Right lobe of liver (tissue), 6 donors: ENCODE data around the gene POLR1G. TPM values are rescaled to one million over a fixed set of nuclear protein-coding genes. Genes with fewer than 3 reads are reported as not detected.

Source experiments
- ATAC-seq, 4 donors: fragments of 200-7000 bp; cut with Tn5 transposase; one replicate each; pipeline ENCODE4 v1.9.1; 2020; ENCODE audit warnings: mild to moderate bottlenecking in 4 of 4, moderate library complexity in 4 of 4
- DNase-seq, 3 donors: peaks; one replicate each; pipeline ENCODE4 v3.0.0-alpha.2; 2020
- H3K27ac ChIP-seq, 3 donors: fragments of 200-600 bp; one replicate each; pipeline ENCODE4 v1.8.0; 2022
- H3K27me3 ChIP-seq, 2 donors: fragments of 200-600 bp; one replicate each; pipeline ENCODE4 v1.8.0; 2022
- H3K36me3 ChIP-seq, 4 donors: fragments of 200-600 bp; sonication (generic) in 1 of 4; one replicate each; pipeline versions ENCODE4 v1.5.1 to v1.8.0; 2017 to 2022; ENCODE audit warnings: control low read depth in 1 of 4
- H3K4me1 ChIP-seq, 4 donors: fragments of 200-600 bp; sonication (generic) in 1 of 4; one replicate each; pipeline versions ENCODE4 v1.5.1 to v1.8.0; 2017 to 2022; ENCODE audit warnings: control low read depth in 1 of 4
- H3K4me3 ChIP-seq, 3 donors: fragments of 200-600 bp; one replicate each; pipeline ENCODE4 v1.8.0; 2022
- H3K9me3 ChIP-seq, 4 donors: fragments of 200-600 bp; sonication (generic) in 1 of 4; one replicate each; pipeline versions ENCODE4 v1.5.1 to v1.8.0; 2017 to 2022; ENCODE audit warnings: control low read depth in 1 of 4
- CTCF ChIP-seq, 4 donors: fragments of 200-600 bp in 3 of 4; fragments of 450-650 bp in 1 of 4; IDR thresholded peaks; one replicate each; pipeline versions ENCODE4 v1.5.1 to v1.8.0; 2016 to 2022; ENCODE audit warnings: antibody characterized with exemption in 4 of 4, mild to moderate bottlenecking in 2 of 4
- POLR2A ChIP-seq: fragments of 450-650 bp; IDR thresholded peaks from one replicate; pipeline ENCODE4 v1.6.1; 2017; ENCODE audit warnings: antibody characterized with exemption, mild to moderate bottlenecking
- WGBS: methylation state at CpG from one replicate; pipeline ENCODE4 v1.1.6; 2018; ENCODE audit warnings: low coverage, low lambda C conversion rate; ENCODE audit not compliant: insufficient coverage; ENCODE audit errors: missing lambda C conversion rate; 5-methylcytosine and 5-hydroxymethylcytosine counted together
- intact Hi-C, 2 donors: fragments of 100-400 bp; cut with DNase I; formaldehyde crosslinking; loops; one replicate each; pipeline versions ENCODE4 v1.11.2 to v1.14.1; 2022
- total RNA-seq, 6 experiments: library from RNA; depleted of rRNA in 2 of 6; stranded (reverse); fragments of >200 nt in 2 of 6; fragmentation: NEBNext Ultra II Directional in 3 of 6; extraction: Animal tissue kit (Norgen Biotek cat#: 25700) in 3 of 6; gene quantifications; one replicate each; pipeline versions ENCODE4 v1.1.0 to v1.2.4, GENCODE V29; 2016 to 2023
- donor health status: DM: no; HTN: yes; CAD: no.
- donor health status: DM: no; HTN: no; CAD: no.
- donor health status: DM: no; HTN: no; CAD: no.
- donor health status: DM: no; HTN: yes; CAD: no.
- donor health status: DM: no; HTN: yes; CAD: no.

The POLR1G gene
- total RNA-seq, 6 experiments from 2014 or later, result 1.3 to 4.5 (median 3.2) TPM

DNA sequence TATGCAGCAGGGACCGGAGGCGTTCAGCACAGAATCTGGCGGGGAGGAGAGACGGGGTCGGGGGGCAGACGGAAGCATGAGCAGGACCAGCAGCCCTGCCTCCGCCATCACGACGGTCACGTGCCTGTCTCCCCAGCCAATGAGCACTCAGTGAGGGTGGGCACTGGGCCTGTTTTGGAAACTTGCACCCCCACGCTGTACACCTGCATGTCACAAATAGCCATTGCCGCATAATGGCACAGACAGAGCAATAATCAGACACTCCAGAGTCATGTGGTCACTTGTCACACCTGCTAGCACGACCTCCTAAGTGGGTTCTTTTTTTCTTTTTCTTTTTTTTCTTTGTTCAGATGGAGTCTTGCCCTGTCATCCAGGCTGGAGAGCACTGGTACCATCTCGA is 44.8 kb upstream of the POLR1G start:
- DNase-seq (no peak), ATAC-seq (no peak)
- 93% methylated on average over 11 of the region's 14 CpGs for WGBS
- Histone ChIP-seq H3K36me3 (peaks cover 0 to 13% (median 0%) of the 10 kb centered on the region in 4 donors), H3K4me1 (no peaks in the 10 kb centered on the region), H3K27ac (no peak overlapping the region), H3K27me3 (no peaks in the 10 kb centered on the region), H3K9me3 (no peaks in the 10 kb centered on the region), H3K4me3 (no peak overlapping the region)
- intact Hi-C loops, result no loop called here
- TF ChIP-seq POLR2A (no peak), CTCF (IDR thresholded peaks at IDR 0.05) (no peak)

GRCh38 chr19:45362291-45362690 is 44.2 kb upstream of the POLR1G start:
- H3K27me3 ChIP-seq, result no peaks in the 10 kb centered on the region
- DNase-seq (no peak), ATAC-seq (no peak)
- no peaks in the 10 kb centered on the region for H3K4me1 ChIP-seq
- intact Hi-C loops, result no loop called here
- peaks cover 0 to 13% (median 0%) of the 10 kb centered on the region in 4 donors for H3K36me3 ChIP-seq
- 82% methylated on average over 9 of the region's 16 CpGs for WGBS
- TF ChIP-seq POLR2A, result no peak
- TF ChIP-seq CTCF (IDR thresholded peaks at IDR 0.05), result no peak
- no peaks in the 10 kb centered on the region for H3K9me3 ChIP-seq
- H3K4me3 ChIP-seq, result no peak overlapping the region
- no peak overlapping the region for H3K27ac ChIP-seq

DNA sequence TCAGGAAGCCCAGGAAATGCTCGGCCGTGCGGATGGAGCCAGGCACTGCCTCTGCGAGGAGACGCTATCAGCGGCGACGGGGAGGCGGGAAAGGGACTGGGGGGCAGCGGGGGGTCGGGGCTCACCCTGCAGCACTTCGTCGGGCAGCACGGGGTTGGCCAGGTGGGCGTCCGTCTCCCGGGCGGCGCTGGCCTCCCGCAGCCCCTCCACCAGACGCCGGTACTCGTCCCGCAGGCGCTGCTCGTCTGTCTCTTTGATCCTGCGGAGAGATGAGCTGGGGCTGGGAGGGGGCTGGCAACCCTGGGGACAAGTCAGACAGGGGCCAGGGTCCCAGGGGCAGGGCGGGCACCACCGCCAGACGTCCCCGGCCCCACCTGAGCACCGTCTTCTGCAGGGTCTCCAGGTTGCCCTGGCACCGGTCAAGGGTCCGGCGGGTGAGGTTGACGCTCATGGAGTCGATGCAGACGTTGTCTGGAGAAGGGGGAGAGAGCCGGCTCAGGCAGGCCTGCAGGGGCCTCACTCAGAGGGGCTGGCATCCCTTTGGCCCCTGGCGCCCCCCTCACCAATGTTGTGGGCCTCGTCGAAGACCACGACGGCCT is 42.5 kb upstream of the POLR1G start:
- peak in 1 of 4 donors; percentile 11 for ATAC-seq
- no peaks in the 10 kb centered on the region for H3K27me3 ChIP-seq
- H3K9me3 ChIP-seq, result no peaks in the 10 kb centered on the region
- TF ChIP-seq CTCF (IDR thresholded peaks at IDR 0.05) (no peak), POLR2A (no peak)
- intact Hi-C loops, result no loop called here
- 95% methylated on average over 7 of the region's 44 CpGs for WGBS
- H3K4me1 ChIP-seq, result no peaks in the 10 kb centered on the region
- no peak overlapping the region for H3K4me3 ChIP-seq
- DNase-seq, result no peak
- peaks cover 0 to 13% (median 0%) of the 10 kb centered on the region in 4 donors for H3K36me3 ChIP-seq
- H3K27ac ChIP-seq, result no peak overlapping the region

- DNase-seq (no peak), ATAC-seq (no peak)
- peaks cover 0 to 2% (median 0%) of the 10 kb centered on the region in 4 donors for H3K4me1 ChIP-seq
- H3K4me3 ChIP-seq, result no peak overlapping the region
- no peak for TF ChIP-seq CTCF (IDR thresholded peaks at IDR 0.05)
- TF ChIP-seq POLR2A, result no peak
- H3K27ac ChIP-seq, result no peak overlapping the region
- intact Hi-C loops, result no loop called here
- no peaks in the 10 kb centered on the region for H3K27me3 ChIP-seq
- H3K9me3 ChIP-seq, result no peaks in the 10 kb centered on the region
- H3K36me3 ChIP-seq, result peaks cover 0 to 13% (median 0%) of the 10 kb centered on the region in 4 donors
- 80% methylated on average over 2 of the region's 12 CpGs for WGBS
Measured at GRCh38 chr19:45364696-45365095, 41.7 kb upstream of the POLR1G start.
